Lower lobe of right lung (tissue), 2 donors: ENCODE measurements around the gene LRIT3. TPM values are rescaled to one million over a fixed set of nuclear protein-coding genes. Genes with fewer than 3 reads are reported as not detected.

ENCODE experiments used
- ATAC-seq, 2 donors: fragments of 200-7000 bp; cut with Tn5 transposase; one replicate each; pipeline ENCODE4 v1.9.1; 2020 to 2022; ENCODE audit warnings: mild to moderate bottlenecking in 2 of 2, moderate library complexity in 2 of 2
- DNase-seq: peaks from one replicate; pipeline ENCODE4 v3.0.0-alpha.2; 2020
- H3K27ac ChIP-seq: fragments of 200-600 bp; one replicate; pipeline ENCODE4 v1.8.0; 2022
- H3K27me3 ChIP-seq: fragments of 200-600 bp; one replicate; pipeline ENCODE4 v1.8.0; 2022; ENCODE audit warnings: low read depth
- H3K36me3 ChIP-seq: fragments of 200-600 bp; one replicate; pipeline ENCODE4 v1.8.0; 2022; ENCODE audit warnings: mild to moderate bottlenecking
- H3K4me1 ChIP-seq: fragments of 200-600 bp; one replicate; pipeline ENCODE4 v1.8.0; 2022
- H3K4me3 ChIP-seq: fragments of 200-600 bp; one replicate; pipeline ENCODE4 v1.8.0; 2022; ENCODE audit warnings: mild to moderate bottlenecking
- H3K9me3 ChIP-seq: fragments of 200-600 bp; one replicate; pipeline ENCODE4 v1.8.0; 2022
- intact Hi-C: fragments of 100-400 bp; cut with DNase I; formaldehyde crosslinking; loops from one replicate; pipeline ENCODE4 v1.11.0; 2022
- total RNA-seq: library from RNA; stranded (reverse); fragmentation: NEBNext Ultra II Directional; extraction: Animal tissue kit (Norgen Biotek cat#: 25700); gene quantifications from one replicate; pipeline ENCODE4 v1.2.1, GENCODE V29; 2021
- TF ChIP-seq, protein P1 (sequence below): fragments of 200-600 bp; IDR thresholded peaks from one replicate; pipeline ENCODE4 v1.8.0; 2022; ENCODE audit warnings: antibody characterized with exemption, mild to moderate bottlenecking
- donor health status: DM: no; HTN: yes; CAD: no; lungs with severe emphysema.

LRIT3 gene
- total RNA-seq, 1 donor from 2014 or later: 0.12 TPM

DNA sequence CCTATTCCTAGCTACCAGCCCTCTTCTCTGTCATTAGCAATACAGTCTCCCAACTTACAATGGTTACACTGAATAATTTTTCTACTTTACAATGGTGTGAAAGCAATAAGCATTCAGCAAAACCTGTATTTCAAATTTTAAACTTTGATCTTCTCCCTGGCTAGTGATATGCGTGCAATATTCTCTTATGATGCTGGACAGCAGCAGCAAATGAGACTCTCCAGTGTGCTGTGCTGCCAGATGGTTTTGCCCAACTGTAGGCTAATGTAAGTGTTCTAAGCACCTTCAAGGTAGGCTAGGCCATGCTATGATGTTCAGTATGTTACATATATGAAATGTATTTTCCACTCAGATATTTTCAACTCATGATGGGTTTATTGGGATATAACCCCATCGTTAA is 38.3 kb upstream of the LRIT3 start:
- intact Hi-C loops: no loop called here
- H3K27ac ChIP-seq: no peak overlapping the region
- no peak overlapping the region for H3K4me3 ChIP-seq
- DNase-seq (no peak), ATAC-seq (no peak)
- TF ChIP-seq, protein P1, sequence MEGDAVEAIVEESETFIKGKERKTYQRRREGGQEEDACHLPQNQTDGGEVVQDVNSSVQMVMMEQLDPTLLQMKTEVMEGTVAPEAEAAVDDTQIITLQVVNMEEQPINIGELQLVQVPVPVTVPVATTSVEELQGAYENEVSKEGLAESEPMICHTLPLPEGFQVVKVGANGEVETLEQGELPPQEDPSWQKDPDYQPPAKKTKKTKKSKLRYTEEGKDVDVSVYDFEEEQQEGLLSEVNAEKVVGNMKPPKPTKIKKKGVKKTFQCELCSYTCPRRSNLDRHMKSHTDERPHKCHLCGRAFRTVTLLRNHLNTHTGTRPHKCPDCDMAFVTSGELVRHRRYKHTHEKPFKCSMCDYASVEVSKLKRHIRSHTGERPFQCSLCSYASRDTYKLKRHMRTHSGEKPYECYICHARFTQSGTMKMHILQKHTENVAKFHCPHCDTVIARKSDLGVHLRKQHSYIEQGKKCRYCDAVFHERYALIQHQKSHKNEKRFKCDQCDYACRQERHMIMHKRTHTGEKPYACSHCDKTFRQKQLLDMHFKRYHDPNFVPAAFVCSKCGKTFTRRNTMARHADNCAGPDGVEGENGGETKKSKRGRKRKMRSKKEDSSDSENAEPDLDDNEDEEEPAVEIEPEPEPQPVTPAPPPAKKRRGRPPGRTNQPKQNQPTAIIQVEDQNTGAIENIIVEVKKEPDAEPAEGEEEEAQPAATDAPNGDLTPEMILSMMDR: no peak
- no peaks in the 10 kb centered on the region for H3K36me3 ChIP-seq
- no peaks in the 10 kb centered on the region for H3K27me3 ChIP-seq
- H3K4me1 ChIP-seq: peaks cover 2% of the 10 kb centered on the region
- no peaks in the 10 kb centered on the region for H3K9me3 ChIP-seq

DNA sequence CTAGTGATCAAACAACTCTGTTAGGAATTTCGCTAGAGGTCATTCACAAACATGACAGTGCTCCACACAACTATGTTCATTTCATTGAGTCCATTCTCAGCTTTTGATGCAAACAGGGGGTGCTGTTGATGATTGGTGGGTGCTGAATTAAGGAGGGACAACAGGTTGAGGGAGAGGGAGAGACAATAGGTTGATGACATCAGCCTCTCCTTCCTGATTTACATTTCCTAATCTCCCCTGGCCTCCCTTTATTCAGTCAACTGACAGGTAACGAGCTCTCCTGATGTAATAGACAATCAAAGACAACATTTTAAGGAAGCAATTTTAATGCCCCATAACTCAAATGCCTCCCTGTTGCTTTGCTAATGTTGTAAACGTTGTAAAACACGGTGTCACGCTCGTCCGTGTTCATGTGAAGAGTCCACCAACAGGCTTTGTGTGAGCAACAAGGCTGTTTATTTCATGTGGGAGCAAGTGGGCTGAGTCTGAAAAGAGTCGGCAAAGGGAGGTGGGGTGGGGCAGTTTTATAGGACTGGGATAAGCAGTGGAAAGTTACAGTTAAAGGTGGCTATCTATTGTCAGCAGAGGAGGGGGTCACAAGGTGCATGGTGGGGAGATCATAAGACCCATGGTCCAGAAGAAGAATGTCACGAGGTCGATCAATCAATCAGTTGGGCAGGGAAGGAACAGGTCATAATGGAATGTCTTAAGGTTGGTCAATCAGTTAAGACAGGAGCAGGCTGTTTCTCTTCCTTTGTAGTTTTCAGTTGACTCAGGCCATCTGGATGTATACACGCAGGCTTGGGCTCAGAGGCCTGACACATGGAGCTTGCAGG is 37.1 kb upstream of the LRIT3 start:
- no peak for ATAC-seq

DNA sequence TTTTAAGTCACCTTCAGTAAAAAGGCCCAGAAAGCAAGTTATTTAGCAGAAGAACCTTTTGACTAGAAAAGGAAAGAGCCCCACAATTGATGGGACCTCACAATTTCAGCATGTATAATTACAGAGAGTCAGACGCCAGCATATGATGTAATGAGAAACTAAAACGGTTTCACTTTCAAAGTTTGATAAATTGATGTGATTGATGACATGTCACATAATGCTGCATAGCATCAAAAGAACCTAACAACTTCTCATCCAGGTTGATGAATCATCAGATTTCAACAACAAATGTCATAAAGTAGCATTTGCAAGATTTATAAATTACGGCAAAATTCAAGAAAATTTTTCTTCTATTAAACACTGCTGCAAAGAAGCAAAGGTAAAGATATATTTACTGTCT is 36.2 kb upstream of the LRIT3 start:
- no peak for ATAC-seq

More for the DNA sequence above, 37.1 kb upstream of the LRIT3 start:
- H3K27me3 ChIP-seq: no peaks in the 10 kb centered on the region
- no peaks in the 10 kb centered on the region for H3K9me3 ChIP-seq
- H3K4me1 ChIP-seq: peaks cover 3% of the 10 kb centered on the region
- H3K4me3 ChIP-seq: no peak overlapping the region
- DNase-seq: no peak
- TF ChIP-seq, protein P1: no peak
- no peaks in the 10 kb centered on the region for H3K36me3 ChIP-seq
- no peak overlapping the region for H3K27ac ChIP-seq
- intact Hi-C loops: no loop called here

DNA sequence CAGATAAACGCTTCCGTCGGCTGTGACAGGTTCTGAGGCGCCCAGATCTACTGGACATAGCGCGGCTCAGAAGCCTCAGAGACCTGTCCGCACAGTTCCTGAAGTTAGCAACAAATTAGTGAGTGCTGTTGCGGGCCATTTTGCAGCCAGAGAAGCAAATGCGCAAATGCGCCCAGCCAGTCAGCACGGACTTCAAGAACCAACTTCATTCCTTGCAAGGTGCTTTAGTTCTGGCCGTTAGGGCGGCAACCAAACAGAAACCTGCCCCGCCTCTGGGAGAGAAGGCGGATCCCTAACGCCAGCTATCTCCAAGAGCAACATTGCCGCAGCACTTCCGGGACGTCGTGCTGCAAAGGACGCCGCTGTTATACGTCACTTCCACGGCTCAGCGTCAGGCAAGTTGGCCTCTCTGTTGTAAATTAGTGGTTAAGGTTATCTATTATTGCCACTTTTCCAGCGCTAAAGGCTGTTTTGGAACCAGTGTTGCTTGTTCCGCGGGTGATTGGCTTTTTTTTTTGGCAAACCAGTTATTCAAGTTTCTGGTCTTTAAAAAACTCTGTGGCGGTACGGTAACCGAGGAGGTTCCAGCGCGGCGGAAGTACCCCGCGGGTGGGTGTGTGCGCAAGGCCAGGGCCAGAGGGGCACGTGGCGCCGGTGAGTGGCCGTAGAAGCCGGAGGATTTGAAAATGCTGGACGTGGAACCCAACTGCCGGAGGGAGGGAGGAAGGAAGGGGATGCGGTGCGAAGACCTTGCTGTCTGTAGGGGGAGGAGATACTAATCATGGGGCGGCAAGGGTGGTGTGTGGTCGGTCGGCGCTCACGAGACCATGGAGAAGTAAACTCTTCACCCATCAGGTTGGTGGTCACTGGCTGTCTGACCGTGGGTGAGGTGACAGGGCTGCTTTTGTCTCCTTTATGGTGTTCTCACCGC is 32.5 kb upstream of the LRIT3 start, which contains the start of gene GAR1:
GAR1 (plus strand) TSS at position 612 of the 931 bp plus-strand sequence. CDS start 403 bp downstream, outside the sequence.
- Histone ChIP-seq H3K4me1 (peaks cover 15% of the 10 kb centered on the region), H3K9me3 (no peaks in the 10 kb centered on the region), H3K27me3 (no peaks in the 10 kb centered on the region), H3K4me3 (peak within 1 kb of the TSS; percentile 82), H3K36me3 (peaks cover 27% of the 10 kb centered on the region), H3K27ac (peak within 1 kb of the TSS; percentile 91)
- DNase-seq: peak; percentile 95
- peak; percentile 98 to 99 for ATAC-seq
- intact Hi-C loops: no loop called here
- TF ChIP-seq, protein P1: no peak

More for the DNA sequence above, 36.2 kb upstream of the LRIT3 start:
- intact Hi-C loops: no loop called here
- Histone ChIP-seq H3K4me1 (peaks cover 11% of the 10 kb centered on the region), H3K36me3 (no peaks in the 10 kb centered on the region), H3K4me3 (no peak overlapping the region), H3K27me3 (no peaks in the 10 kb centered on the region), H3K9me3 (no peaks in the 10 kb centered on the region), H3K27ac (no peak overlapping the region)
- no peak for DNase-seq
- TF ChIP-seq, protein P1: no peak

DNA sequence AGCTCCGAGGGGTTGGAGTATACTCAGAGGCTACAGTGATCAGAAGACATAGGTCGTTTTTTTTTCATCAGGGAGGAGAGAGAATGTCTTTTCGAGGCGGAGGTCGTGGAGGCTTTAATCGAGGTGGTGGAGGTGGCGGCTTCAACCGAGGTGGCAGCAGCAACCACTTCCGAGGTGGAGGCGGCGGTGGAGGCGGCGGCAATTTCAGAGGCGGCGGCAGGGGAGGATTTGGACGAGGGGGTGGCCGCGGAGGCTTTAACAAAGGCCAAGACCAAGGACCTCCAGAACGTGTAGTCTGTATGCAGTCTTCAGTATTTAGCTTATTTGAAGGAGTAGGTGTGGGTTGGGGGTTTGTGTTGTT is 31.8 kb upstream of the LRIT3 start:
- TF ChIP-seq, protein P1: no peak
- H3K9me3 ChIP-seq: no peaks in the 10 kb centered on the region
- H3K4me3 ChIP-seq: peak overlapping the region; percentile 82
- H3K27ac ChIP-seq: peak overlapping the region; percentile 91
- no peaks in the 10 kb centered on the region for H3K27me3 ChIP-seq
- peaks cover 33% of the 10 kb centered on the region for H3K36me3 ChIP-seq
- ATAC-seq (peak in 1 of 2 donors; percentile 6), DNase-seq (no peak)
- H3K4me1 ChIP-seq: peaks cover 15% of the 10 kb centered on the region
- intact Hi-C loops: no loop called here
